HG03342 (cell line): ENCODE data around the gene RAPGEF1.

Experiments
- ATAC-seq: cut with Tn5 transposase; IDR thresholded peaks from one replicate; pipeline ENCODE4 v1.9.1; 2021; ENCODE audit warnings: mild to moderate bottlenecking, moderate library complexity; ENCODE audit not compliant: unreplicated experiment

RAPGEF1 gene

GRCh38 chr9:131611586-131612315, 128.1 kb downstream of the RAPGEF1 start:
- ATAC-seq: no peak

- ATAC-seq: no peak
Measured at GRCh38 chr9:131610231-131610761, 129.6 kb downstream of the RAPGEF1 start.

- ATAC-seq: no peak
Measured at GRCh38 chr9:131609099-131609830, 130.6 kb downstream of the RAPGEF1 start.

GRCh38 chr9:131608493-131609037, 131.3 kb downstream of the RAPGEF1 start:
- no peak for ATAC-seq

- no peak for ATAC-seq
Measured at GRCh38 chr9:131607591-131607990, 132.3 kb downstream of the RAPGEF1 start.

GRCh38 chr9:131606896-131607567, 132.8 kb downstream of the RAPGEF1 start:
- ATAC-seq: no peak

GRCh38 chr9:131605770-131606590, 133.9 kb downstream of the RAPGEF1 start:
- ATAC-seq: no peak

- ATAC-seq: no peak
Measured at GRCh38 chr9:131603711-131604439, 136.0 kb downstream of the RAPGEF1 start.

- ATAC-seq: no peak
Measured at GRCh38 chr9:131603199-131603598, 136.7 kb downstream of the RAPGEF1 start.

- ATAC-seq: no peak
Measured at GRCh38 chr9:131601683-131602181, 138.1 kb downstream of the RAPGEF1 start.

- no peak for ATAC-seq
Measured at GRCh38 chr9:131598121-131598520, 141.8 kb downstream of the RAPGEF1 start.

- ATAC-seq: no peak
Measured at GRCh38 chr9:131597246-131597645, 142.6 kb downstream of the RAPGEF1 start.

GRCh38 chr9:131596430-131596743, 143.5 kb downstream of the RAPGEF1 start:
- ATAC-seq: no peak

- no peak for ATAC-seq
Measured at GRCh38 chr9:131595696-131596429, 144.0 kb downstream of the RAPGEF1 start.

GRCh38 chr9:131594906-131595665, 144.8 kb downstream of the RAPGEF1 start:
- ATAC-seq: no peak

GRCh38 chr9:131593936-131594665, 145.8 kb downstream of the RAPGEF1 start:
- no peak for ATAC-seq

GRCh38 chr9:131593091-131593820, 146.6 kb downstream of the RAPGEF1 start:
- ATAC-seq: no peak
